Measurements from ENCODE around the gene HIF1AN.

GRCh38 chr10:100490531-100490930 lies 45.2 kb upstream of the HIF1AN start:
- TF ChIP-seq POLR2A (IDR thresholded peaks at IDR 0.05; ENCODE audit: low read length) (no peak), GATA1 (IDR thresholded peaks at IDR 0.05; ENCODE audit: low read depth, low read length) (no peak)

Measured in erythroblast (primary cell).